PC-3 (cell line): ENCODE data around the gene PIGQ. TPM values are rescaled to one million over a fixed set of nuclear protein-coding genes. Genes with fewer than 3 reads are reported as not detected.

Experiments used
- ATAC-seq: fragments of 200-7000 bp; cut with Tn5 transposase; 2 replicates; pipeline ENCODE4 v1.9.1; 2020; ENCODE audit warnings: mild to moderate bottlenecking, moderate library complexity
- BruUV-seq: library from RNA; stranded (reverse); fragments of 400-500 nt; replicated peaks from 2 replicates; lab custom pipeline; 2021; lab: Mats Ljungman, UMichigan
- CTCF ChIA-PET: fragments of 300-600 bp; sonication (Branson Sonifier 250); formaldehyde crosslinking; loops from one replicate; lab custom pipeline; 2022; ENCODE audit warnings: antibody characterized with exemption; lab: Charles Lee
- POLR2A ChIA-PET: fragments of 300-600 bp; sonication (Branson Sonifier 250); formaldehyde crosslinking; loops from one replicate; lab custom pipeline; 2022; ENCODE audit warnings: antibody characterized with exemption; ENCODE audit not compliant: unreplicated experiment; lab: Charles Lee
- DNase-seq: peaks from one replicate; pipeline ENCODE4 v3.0.0-alpha.2; 2015
- H2AFZ ChIP-seq: fragments of 300-600 bp; sonication (generic); 2 replicates; pipeline ENCODE4 v1.6.0; 2016; ENCODE audit warnings: antibody characterized with exemption, low read length
- H3F3A ChIP-seq: fragments of 300-600 bp; sonication (generic); one replicate; pipeline ENCODE4 v1.6.0; 2017; ENCODE audit warnings: antibody characterized with exemption, low read length, control low read depth, mild to moderate bottlenecking; ENCODE audit not compliant: unreplicated experiment
- H3K27ac ChIP-seq: fragments of 300-600 bp; sonication (generic); 2 replicates; pipeline ENCODE4 v1.5.1; 2016; ENCODE audit warnings: mild to moderate bottlenecking, low read length
- H3K27me3 ChIP-seq: fragments of 300-600 bp; sonication (generic); 2 replicates; pipeline ENCODE4 v1.6.1; 2016; ENCODE audit warnings: low read length, mixed read lengths
- H3K36me3 ChIP-seq: fragments of 300-600 bp; sonication (generic); 2 replicates; pipeline ENCODE4 v1.6.1; 2016; ENCODE audit warnings: low read depth, mixed run types, low read length, mixed read lengths
- H3K4me1 ChIP-seq: fragments of 300-600 bp; sonication (generic); 2 replicates; pipeline ENCODE4 v1.5.1; 2016; ENCODE audit warnings: low read length; ENCODE audit not compliant: insufficient read depth
- H3K4me2 ChIP-seq: fragments of 300-600 bp; sonication (generic); 2 replicates; pipeline ENCODE4 v1.6.0; 2016; ENCODE audit warnings: low read length
- H3K4me3 ChIP-seq: fragments of 300-600 bp; sonication (generic); 2 replicates; pipeline ENCODE4 v1.5.1; 2016; ENCODE audit warnings: mild to moderate bottlenecking, low read length, mixed read lengths
- H3K79me2 ChIP-seq: fragments of 300-600 bp; sonication (generic); 2 replicates; pipeline ENCODE4 v1.6.1; 2017; ENCODE audit warnings: low read length, mixed read lengths
- H3K9ac ChIP-seq: fragments of 300-600 bp; sonication (generic); 2 replicates; pipeline ENCODE4 v1.6.0; 2016; ENCODE audit warnings: mild to moderate bottlenecking, low read length
- H3K9me2 ChIP-seq: fragments of 300-600 bp; sonication (generic); replicated peaks from 2 replicates; pipeline ENCODE4 v1.6.1; 2016; ENCODE audit warnings: mixed run types, low read length, mixed read lengths
- H3K9me3 ChIP-seq: fragments of 300-600 bp; sonication (generic); 2 replicates; pipeline ENCODE4 v1.6.1; 2016; ENCODE audit warnings: low read length, mixed read lengths
- H4K20me1 ChIP-seq: fragments of 300-600 bp; sonication (generic); 2 replicates; pipeline ENCODE4 v1.6.1; 2016; ENCODE audit warnings: low read length, mixed read lengths
- EZH2 ChIP-seq: fragments of 300-600 bp; sonication (generic); IDR thresholded peaks from one replicate; pipeline ENCODE4 v1.6.1; 2017; ENCODE audit warnings: antibody characterized with exemption, mild to moderate bottlenecking, low read length; ENCODE audit not compliant: unreplicated experiment
- EZH2phosphoT487 ChIP-seq: fragments of 300-600 bp; sonication (generic); IDR thresholded peaks from 2 replicates; pipeline ENCODE4 v1.6.1; 2018; ENCODE audit warnings: mild to moderate bottlenecking, antibody characterized with exemption, low read length, borderline replicate concordance
- intact Hi-C: fragments of 100-400 bp; cut with micrococcal nuclease; formaldehyde crosslinking; loops from 2 replicates; pipeline ENCODE4 v1.9.0; 2023
- total RNA-seq: library from RNA; depleted of rRNA; stranded (reverse); fragments of >200 nt; gene quantifications from 2 replicates; pipeline ENCODE4 v1.2.3, GENCODE V29; 2014
- TF ChIP-seq, protein P1 (sequence below): fragments of 300-600 bp; sonication (generic); conservative IDR thresholded peaks from 2 replicates; pipeline ENCODE4 v1.5.1; 2017; ENCODE audit warnings: antibody characterized with exemption, low read depth, mild to moderate bottlenecking, low read length

The PIGQ gene
- total RNA-seq, 1 experiment from 2014 or later = 36.0 TPM

DNA sequence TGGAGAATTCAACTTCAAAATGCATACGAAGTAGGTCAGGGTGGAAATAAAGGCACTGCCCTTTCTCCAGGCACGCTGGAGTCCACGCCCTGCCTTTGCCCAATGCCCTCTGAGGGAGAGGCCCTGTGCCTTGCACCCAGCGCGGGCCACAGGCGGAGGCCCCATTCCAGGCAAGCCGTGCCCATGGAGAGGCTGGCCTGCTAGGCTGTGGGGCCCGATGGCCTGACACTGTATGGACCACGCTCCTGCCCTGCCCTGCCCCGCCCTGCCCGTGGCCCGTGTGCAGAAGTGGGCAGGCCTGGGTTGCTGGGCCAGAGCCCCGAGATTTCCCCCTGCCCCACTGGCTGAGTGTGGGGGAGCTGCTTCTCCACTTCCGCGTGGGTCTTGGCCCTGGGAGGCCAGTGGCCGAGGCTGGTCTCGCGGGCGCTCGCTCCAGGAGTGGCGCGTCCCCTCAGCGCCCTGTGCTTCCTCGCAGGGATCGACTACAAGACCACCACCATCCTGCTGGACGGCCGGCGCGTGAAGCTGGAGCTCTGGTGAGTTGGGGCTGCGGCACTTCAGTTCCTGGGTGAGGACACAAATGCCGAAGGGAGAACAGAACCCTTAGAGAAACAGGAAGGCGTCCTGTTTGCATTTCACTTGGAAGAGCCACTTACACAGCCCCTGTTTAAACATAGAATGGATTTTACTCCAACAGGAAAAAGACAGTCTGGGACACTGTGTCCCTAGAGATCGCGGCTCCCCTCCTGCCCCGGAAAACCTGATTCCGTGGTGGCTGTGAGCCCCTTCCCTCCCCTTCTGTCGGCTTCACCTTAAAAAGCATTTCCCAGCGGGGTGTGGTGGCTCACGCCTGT is 47.2 kb downstream of the PIGQ start:
- intact Hi-C loops = no loop called here

GRCh38 chr16:617855-618254 is 48.1 kb downstream of the PIGQ start:
- Histone ChIP-seq H3K4me3 (no peak overlapping the region), H3K36me3 (no peaks in the 10 kb centered on the region), H3K9me3 (no peaks in the 10 kb centered on the region), H3K9me2 (no peaks in the 10 kb centered on the region), H4K20me1 (no peaks in the 10 kb centered on the region), H3K4me1 (peaks cover 12% of the 10 kb centered on the region), H3K9ac (no peak overlapping the region), H3K79me2 (0 out of 2 replicates have a peak, but pooled peaks cover under 1% of the 10 kb centered on the region), H3K27me3 (no peaks in the 10 kb centered on the region), H2AFZ (no peak overlapping the region), H3K4me2 (no peak overlapping the region), H3F3A (no peaks in the 10 kb centered on the region), H3K27ac (no peak overlapping the region)
- DNase-seq = no peak
- TF ChIP-seq EZH2phosphoT487 (no peak), EZH2 (no peak)
- TF ChIP-seq, protein P1, sequence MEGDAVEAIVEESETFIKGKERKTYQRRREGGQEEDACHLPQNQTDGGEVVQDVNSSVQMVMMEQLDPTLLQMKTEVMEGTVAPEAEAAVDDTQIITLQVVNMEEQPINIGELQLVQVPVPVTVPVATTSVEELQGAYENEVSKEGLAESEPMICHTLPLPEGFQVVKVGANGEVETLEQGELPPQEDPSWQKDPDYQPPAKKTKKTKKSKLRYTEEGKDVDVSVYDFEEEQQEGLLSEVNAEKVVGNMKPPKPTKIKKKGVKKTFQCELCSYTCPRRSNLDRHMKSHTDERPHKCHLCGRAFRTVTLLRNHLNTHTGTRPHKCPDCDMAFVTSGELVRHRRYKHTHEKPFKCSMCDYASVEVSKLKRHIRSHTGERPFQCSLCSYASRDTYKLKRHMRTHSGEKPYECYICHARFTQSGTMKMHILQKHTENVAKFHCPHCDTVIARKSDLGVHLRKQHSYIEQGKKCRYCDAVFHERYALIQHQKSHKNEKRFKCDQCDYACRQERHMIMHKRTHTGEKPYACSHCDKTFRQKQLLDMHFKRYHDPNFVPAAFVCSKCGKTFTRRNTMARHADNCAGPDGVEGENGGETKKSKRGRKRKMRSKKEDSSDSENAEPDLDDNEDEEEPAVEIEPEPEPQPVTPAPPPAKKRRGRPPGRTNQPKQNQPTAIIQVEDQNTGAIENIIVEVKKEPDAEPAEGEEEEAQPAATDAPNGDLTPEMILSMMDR = no peak
- CTCF ChIA-PET = no interaction called here
- intact Hi-C loops = no loop called here
- POLR2A ChIA-PET = no interaction called here
- BruUV-seq = no TSS peak
- no peak for ATAC-seq

More for the DNA sequence above, 47.2 kb downstream of the PIGQ start:
- Histone ChIP-seq H3K79me2 (no peaks in the 10 kb centered on the region), H3K27ac (no peak overlapping the region), H3K4me2 (no peak overlapping the region), H3F3A (no peaks in the 10 kb centered on the region), H3K9ac (no peak overlapping the region), H3K4me1 (peaks cover 4% of the 10 kb centered on the region), H4K20me1 (no peaks in the 10 kb centered on the region), H3K4me3 (no peak overlapping the region), H3K27me3 (no peaks in the 10 kb centered on the region), H3K9me2 (no peaks in the 10 kb centered on the region), H3K9me3 (no peaks in the 10 kb centered on the region), H2AFZ (no peak overlapping the region), H3K36me3 (no peaks in the 10 kb centered on the region)
- ChIA-PET POLR2A (no interaction called here), CTCF (no interaction called here)
- no TSS peak for BruUV-seq
- no peak for DNase-seq
- no peak for TF ChIP-seq EZH2
- TF ChIP-seq, protein P1 = no peak
- no peak for TF ChIP-seq EZH2phosphoT487
- ATAC-seq = no peak
